ENCODE results near the gene GMDS.

DNA sequence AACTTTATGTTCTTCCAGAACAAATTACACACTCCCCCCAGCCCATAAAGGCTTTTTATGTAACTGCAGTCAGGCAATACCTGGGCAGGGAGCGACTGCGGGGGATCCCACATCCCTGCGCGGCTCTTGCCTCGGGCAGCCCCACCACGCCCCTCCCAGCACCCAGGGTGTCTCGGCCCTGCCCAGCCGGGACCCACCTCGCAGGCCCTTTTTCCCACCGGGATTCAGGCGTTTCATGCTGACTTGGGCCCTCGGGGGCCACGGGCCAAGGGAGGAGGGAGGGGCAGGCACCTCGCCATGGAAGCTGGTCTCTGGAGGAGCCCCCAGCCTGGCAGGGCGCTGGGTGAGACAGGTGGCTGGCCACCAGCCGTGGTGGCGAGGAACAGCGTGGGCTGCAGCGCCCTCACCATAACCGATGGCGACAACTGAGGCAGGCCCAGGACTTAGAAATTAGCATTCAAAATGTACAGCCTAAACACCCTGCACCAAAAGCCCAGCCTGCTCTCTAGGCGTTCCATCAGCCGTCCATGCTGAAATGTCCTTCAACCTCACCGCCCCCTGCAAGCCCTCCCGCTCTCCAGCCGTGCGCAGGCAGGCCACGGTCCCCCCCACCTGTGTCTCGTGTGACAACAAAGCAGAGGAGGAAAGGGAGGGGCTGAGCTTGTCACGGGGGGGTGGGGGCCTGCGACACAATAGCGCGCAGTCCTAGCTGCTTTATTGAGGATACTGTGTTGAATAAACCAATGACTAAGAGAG is 650.8 kb downstream of the GMDS start:
- TF ChIP-seq EZH2 (IDR thresholded peaks at IDR 0.05; ENCODE audit: borderline replicate concordance, insufficient read depth, low read depth, low read length, poor library complexity, severe bottlenecking): no peak
- TF ChIP-seq, protein P1, sequence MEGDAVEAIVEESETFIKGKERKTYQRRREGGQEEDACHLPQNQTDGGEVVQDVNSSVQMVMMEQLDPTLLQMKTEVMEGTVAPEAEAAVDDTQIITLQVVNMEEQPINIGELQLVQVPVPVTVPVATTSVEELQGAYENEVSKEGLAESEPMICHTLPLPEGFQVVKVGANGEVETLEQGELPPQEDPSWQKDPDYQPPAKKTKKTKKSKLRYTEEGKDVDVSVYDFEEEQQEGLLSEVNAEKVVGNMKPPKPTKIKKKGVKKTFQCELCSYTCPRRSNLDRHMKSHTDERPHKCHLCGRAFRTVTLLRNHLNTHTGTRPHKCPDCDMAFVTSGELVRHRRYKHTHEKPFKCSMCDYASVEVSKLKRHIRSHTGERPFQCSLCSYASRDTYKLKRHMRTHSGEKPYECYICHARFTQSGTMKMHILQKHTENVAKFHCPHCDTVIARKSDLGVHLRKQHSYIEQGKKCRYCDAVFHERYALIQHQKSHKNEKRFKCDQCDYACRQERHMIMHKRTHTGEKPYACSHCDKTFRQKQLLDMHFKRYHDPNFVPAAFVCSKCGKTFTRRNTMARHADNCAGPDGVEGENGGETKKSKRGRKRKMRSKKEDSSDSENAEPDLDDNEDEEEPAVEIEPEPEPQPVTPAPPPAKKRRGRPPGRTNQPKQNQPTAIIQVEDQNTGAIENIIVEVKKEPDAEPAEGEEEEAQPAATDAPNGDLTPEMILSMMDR (IDR thresholded peaks at IDR 0.05): no peak
